Esophagus (tissue), 2 donors: Measurements from ENCODE around the gene TPPP3. TPM values are rescaled to one million over a fixed set of nuclear protein-coding genes. Genes with fewer than 3 reads are reported as not detected.

ENCODE experiments used
- H3K27ac ChIP-seq, 2 donors: one replicate each; pipeline ENCODE4 v1.5.1; 2013; ENCODE audit warnings: low read depth in 2 of 2, mild to moderate bottlenecking in 2 of 2, inconsistent platforms in 1 of 2, low read length in 1 of 2, moderate library complexity in 1 of 2
- H3K27me3 ChIP-seq, 2 donors: one replicate each; pipeline ENCODE4 v1.6.1; 2013; ENCODE audit warnings: low read length in 2 of 2, control low read depth in 1 of 2, mild to moderate bottlenecking in 1 of 2; ENCODE audit not compliant: insufficient read depth in 2 of 2, control insufficient read depth in 1 of 2
- H3K36me3 ChIP-seq, 2 donors: one replicate each; pipeline ENCODE4 v1.6.1; 2013; ENCODE audit warnings: low read length in 1 of 2; ENCODE audit not compliant: control insufficient read depth in 2 of 2, insufficient read depth in 2 of 2
- H3K4me1 ChIP-seq, 2 donors: one replicate each; pipeline ENCODE4 v1.6.1; 2013; ENCODE audit warnings: low read length in 1 of 2; ENCODE audit not compliant: control insufficient read depth in 2 of 2, insufficient read depth in 2 of 2
- H3K4me3 ChIP-seq, 2 donors: one replicate each; pipeline ENCODE4 v1.5.1; 2013; ENCODE audit warnings: low read length in 2 of 2, mild to moderate bottlenecking in 2 of 2, low read depth in 1 of 2, moderate library complexity in 1 of 2
- H3K9me3 ChIP-seq, 2 donors: one replicate each; pipeline ENCODE4 v1.6.1; 2013; ENCODE audit warnings: mild to moderate bottlenecking in 2 of 2, low read depth in 1 of 2, low read length in 1 of 2, moderate library complexity in 1 of 2; ENCODE audit not compliant: control insufficient read depth in 2 of 2, insufficient read depth in 1 of 2
- WGBS, 2 donors: extraction: QIAGEN DNeasy Blood & Tissue Kit; methylation state at CpG; one replicate each; pipeline ENCODE4 v1.1.7; 2013; 5-methylcytosine and 5-hydroxymethylcytosine counted together
- polyA plus RNA-seq, 2 donors: library from polyadenylated mRNA; stranded (reverse); fragments of 200-250 nt; gene quantifications; one replicate each; pipeline ENCODE4 v1.2.3, GENCODE V29; 2013
- donor health status: healthy with polysubstance abuse.
- donor health status: Bipolar disorder and iron deficiency.

The TPPP3 gene
- polyA plus RNA-seq, 2 donors = 15.2 to 39.0 TPM

DNA sequence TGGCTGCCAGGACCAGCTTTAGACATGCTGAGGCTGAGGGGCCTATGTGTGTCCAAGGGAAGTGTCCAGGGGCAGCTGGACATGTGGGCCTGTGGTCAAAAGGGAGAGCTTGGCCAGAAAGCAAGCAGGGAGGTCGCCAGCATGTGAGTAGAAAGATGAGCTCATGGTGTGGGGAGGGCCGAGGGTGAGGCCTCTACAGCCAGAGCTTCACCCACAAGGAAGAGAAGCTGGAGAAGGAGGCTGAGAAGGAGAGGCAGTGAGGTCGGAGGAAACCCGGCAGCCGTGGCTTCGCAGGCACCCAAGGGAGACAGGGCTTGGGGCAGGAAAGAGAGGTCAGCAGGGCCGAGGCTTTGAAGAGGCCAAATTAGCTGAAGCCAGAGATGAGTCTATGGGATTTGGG, 33.7 kb upstream of the TPPP3 start:
- H3K4me3 ChIP-seq = no peak overlapping the region
- no peaks in the 10 kb centered on the region for H3K36me3 ChIP-seq
- no peaks in the 10 kb centered on the region for H3K27me3 ChIP-seq
- H3K9me3 ChIP-seq = no peaks in the 10 kb centered on the region
- no peak overlapping the region for H3K27ac ChIP-seq
- WGBS, 2 donors = 66 to 74% methylated on average over 7 of the region's 7 CpGs
- peaks cover 6 to 15% of the 10 kb centered on the region in 2 donors for H3K4me1 ChIP-seq

DNA sequence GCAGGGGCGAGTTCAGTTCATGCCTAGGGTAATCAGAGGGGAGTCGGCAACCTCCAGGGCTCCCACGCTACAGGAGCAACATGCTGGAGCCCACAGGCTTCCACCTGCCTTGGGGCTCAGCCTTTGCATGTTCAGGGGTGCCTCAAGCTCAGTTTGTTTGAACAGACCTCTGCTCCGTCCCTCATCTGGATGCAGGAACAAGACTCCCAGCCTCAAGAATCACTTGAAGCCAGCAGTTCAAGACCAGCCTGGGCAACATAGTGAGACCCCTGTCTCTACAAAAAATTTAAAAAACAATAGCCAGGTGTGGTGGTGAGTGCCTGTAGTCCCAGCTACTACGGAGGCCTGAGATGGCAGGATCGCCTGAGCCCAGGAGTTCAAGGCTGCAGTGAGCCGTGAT, 32.7 kb upstream of the TPPP3 start:
- peaks cover 6 to 11% of the 10 kb centered on the region in 2 donors for H3K4me1 ChIP-seq
- H3K4me3 ChIP-seq = no peak overlapping the region
- H3K27ac ChIP-seq = no peak overlapping the region
- H3K27me3 ChIP-seq = no peaks in the 10 kb centered on the region
- H3K9me3 ChIP-seq = no peaks in the 10 kb centered on the region
- no peaks in the 10 kb centered on the region for H3K36me3 ChIP-seq
- 76 to 87% methylated on average over 7 of the region's 7 CpGs for WGBS, 2 donors

DNA sequence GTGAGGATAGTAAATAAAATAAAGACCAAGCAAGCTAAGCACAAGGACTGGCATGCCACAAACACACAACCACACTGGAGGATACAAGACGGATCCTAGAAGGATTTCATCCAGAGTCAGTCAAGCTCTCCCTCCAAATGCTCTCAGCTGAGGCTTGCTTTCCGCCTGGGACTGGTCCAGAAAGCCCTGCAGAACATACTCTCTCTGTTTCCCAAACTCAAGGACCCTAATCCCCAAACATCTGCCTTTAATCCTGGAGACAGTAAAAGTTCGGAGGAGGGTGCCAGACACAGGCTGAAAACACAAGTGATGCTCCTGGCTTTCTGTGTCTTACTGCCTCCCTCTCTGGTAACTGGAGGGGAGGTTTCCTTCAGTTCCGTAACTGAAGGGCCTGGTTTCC, 32.3 kb upstream of the TPPP3 start:
- Histone ChIP-seq H3K36me3 (no peaks in the 10 kb centered on the region), H3K9me3 (no peaks in the 10 kb centered on the region), H3K4me3 (no peak overlapping the region), H3K27ac (no peak overlapping the region), H3K27me3 (no peaks in the 10 kb centered on the region), H3K4me1 (peaks cover 6 to 11% of the 10 kb centered on the region in 2 donors)
- WGBS, 2 donors = 65 to 66% methylated on average over 4 of the region's 4 CpGs

DNA sequence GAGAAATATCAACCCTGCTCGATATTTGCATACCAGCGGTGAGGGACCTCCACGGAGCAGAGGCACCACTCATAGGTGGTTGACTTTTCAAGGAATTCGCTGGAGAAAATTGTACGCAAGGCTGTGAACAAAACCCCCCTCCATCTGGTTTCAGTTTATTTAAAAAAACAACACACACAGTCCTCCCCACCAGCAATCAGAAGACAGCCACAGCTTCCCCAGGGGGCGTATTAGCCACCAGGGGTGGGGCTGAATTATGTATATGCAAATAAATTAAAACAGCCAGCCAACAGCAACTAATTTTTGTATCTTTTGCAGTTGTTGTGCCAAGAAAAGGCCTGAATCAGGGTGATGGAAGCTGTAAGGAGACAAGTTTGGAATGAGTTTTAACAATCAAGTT, 31.8 kb upstream of the TPPP3 start:
- no peaks in the 10 kb centered on the region for H3K36me3 ChIP-seq
- no peaks in the 10 kb centered on the region for H3K9me3 ChIP-seq
- H3K4me3 ChIP-seq = no peak overlapping the region
- WGBS, 2 donors = 57 to 58% methylated on average over 6 of the region's 6 CpGs
- H3K4me1 ChIP-seq = peaks cover 5 to 11% of the 10 kb centered on the region in 2 donors
- H3K27me3 ChIP-seq = no peaks in the 10 kb centered on the region
- no peak overlapping the region for H3K27ac ChIP-seq

DNA sequence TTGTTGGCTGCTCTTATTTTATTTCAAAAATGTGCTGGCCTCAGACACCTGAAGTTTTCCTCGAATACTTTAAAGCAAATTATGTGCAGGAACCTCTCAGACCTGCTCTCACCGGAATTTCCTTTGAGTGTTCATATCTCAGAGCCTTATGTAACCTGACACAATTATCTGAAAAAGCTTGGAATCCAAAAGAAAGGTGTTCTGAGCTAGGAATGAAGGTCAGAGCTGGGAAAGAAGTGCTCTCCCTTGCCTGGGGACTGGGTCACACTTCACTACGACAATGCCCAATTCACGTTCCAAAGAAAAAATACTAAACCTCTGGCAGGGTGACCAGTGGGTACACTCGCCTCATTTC, 30.9 kb upstream of the TPPP3 start:
- H3K4me3 ChIP-seq = no peak overlapping the region
- H3K27ac ChIP-seq = no peak overlapping the region
- no peaks in the 10 kb centered on the region for H3K9me3 ChIP-seq
- WGBS, 2 donors = 47 to 72% methylated on average over 5 of the region's 5 CpGs
- peaks cover 0 to 11% of the 10 kb centered on the region in 2 donors for H3K4me1 ChIP-seq
- no peaks in the 10 kb centered on the region for H3K27me3 ChIP-seq
- H3K36me3 ChIP-seq = no peaks in the 10 kb centered on the region

DNA sequence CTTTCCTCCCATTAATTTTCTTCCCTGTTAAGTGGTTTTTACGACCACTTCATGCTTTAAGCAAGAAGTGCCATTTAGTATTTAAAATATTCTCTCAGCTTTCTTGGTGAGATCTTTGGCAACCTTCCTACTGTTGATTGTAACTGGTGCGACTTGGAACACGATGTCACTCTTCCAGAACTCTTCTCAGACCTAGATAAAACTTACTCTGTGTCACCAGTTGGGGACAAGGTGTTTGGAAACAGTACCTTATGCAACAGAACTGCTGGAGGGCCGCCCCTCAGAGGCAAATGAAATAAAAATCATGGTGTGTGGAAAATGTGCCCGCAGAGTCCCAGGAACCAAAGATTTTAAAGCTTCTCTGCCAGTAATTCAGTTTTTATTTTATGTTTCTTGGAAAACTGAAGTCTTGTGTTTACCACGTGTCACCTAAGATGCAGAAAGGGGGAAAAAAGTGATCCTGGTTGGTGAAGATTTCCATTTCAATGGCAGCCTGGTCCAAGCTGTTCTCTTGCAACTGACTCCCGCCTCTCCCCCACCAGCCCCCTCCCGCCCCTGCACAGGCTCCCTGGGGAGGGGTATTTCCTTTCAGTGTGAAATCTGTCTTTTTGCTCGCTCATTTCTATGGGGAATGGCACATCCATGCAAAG, 30.4 kb upstream of the TPPP3 start:
- H3K27ac ChIP-seq = no peak overlapping the region
- peaks cover 0 to 6% of the 10 kb centered on the region in 2 donors for H3K4me1 ChIP-seq
- H3K9me3 ChIP-seq = no peaks in the 10 kb centered on the region
- no peak overlapping the region for H3K4me3 ChIP-seq
- 54 to 63% methylated on average over 9 of the region's 9 CpGs for WGBS, 2 donors
- no peaks in the 10 kb centered on the region for H3K36me3 ChIP-seq
- H3K27me3 ChIP-seq = no peaks in the 10 kb centered on the region

DNA sequence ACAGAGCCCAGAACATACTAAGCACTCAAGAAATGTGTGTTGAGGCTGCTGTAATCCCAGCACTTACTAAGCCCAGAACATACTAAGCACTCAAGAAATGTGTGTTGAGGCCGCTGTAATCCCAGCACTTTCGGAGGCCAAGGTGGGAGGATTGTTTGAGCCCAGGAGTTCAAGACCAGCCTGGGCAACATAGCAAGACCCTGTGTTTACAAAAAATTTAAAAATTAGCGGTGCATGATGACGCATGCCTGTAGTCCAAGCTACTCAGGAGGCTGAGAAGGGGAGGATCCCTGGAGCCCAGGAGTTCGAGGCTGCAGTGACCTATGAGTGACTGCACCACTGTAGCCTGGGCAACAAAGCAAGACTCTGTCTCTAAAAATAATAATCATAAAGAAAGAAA, 29.7 kb upstream of the TPPP3 start:
- whole genome bisulfite sequencing, 2 donors = 86 to 89% methylated on average over 5 of the region's 5 CpGs
- Histone ChIP-seq H3K4me1 (no peaks in the 10 kb centered on the region), H3K4me3 (no peak overlapping the region), H3K27ac (no peak overlapping the region), H3K27me3 (no peaks in the 10 kb centered on the region), H3K36me3 (no peaks in the 10 kb centered on the region), H3K9me3 (no peaks in the 10 kb centered on the region)

DNA sequence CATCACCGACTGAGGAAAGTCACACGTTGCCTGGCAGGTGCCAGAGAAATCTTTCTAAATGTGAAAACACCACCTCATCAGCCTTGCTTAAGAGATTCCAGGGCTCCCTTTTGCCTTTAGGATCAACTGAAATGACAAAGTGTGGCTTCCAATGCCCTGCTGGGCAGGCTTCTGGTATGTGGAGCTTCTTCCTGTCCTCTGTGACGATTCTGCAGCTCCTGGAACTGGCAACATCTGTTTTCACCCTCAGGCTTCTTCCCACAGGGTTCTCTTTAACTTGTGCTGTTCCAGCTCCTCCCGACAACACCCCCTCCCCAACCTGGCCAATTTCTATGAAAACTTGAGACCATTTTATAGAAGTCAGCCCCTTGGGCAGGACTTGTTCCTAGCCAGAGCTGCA, 27.7 kb upstream of the TPPP3 start:
- 73 to 76% methylated on average over 4 of the region's 4 CpGs for WGBS, 2 donors
- H3K27ac ChIP-seq = no peak overlapping the region

DNA sequence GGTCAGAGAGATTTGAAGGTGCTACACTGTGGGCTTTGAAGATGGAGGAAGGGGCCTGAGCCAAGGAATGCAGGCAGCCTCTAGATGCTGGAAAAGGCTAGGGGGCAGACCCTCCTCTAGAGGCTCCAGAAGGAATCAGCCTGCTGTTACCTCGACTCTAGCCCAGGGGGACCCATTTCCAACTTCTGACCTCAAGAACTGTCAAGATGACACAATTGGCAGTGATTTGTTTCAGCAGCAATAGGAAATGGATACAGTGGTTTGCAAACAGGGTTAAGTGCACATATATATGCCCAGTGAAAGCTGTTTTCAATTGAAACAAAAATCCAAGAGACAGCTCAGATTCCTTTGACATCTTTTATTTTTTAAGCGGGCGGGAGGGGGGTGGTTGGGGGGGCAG, 26.6 kb upstream of the TPPP3 start:
- Histone ChIP-seq H3K4me1 (peaks cover 0 to 3% of the 10 kb centered on the region in 2 donors), H3K27ac (no peak overlapping the region), H3K4me3 (no peak overlapping the region), H3K9me3 (no peaks in the 10 kb centered on the region), H3K36me3 (no peaks in the 10 kb centered on the region), H3K27me3 (no peaks in the 10 kb centered on the region)
- WGBS, 2 donors = 72 to 80% methylated on average over 3 of the region's 3 CpGs

More for the DNA sequence above, 27.7 kb upstream of the TPPP3 start:
- H3K4me3 ChIP-seq = no peak overlapping the region
- no peaks in the 10 kb centered on the region for H3K36me3 ChIP-seq
- H3K27me3 ChIP-seq = no peaks in the 10 kb centered on the region
- peaks cover 0 to 3% of the 10 kb centered on the region in 2 donors for H3K4me1 ChIP-seq
- no peaks in the 10 kb centered on the region for H3K9me3 ChIP-seq

DNA sequence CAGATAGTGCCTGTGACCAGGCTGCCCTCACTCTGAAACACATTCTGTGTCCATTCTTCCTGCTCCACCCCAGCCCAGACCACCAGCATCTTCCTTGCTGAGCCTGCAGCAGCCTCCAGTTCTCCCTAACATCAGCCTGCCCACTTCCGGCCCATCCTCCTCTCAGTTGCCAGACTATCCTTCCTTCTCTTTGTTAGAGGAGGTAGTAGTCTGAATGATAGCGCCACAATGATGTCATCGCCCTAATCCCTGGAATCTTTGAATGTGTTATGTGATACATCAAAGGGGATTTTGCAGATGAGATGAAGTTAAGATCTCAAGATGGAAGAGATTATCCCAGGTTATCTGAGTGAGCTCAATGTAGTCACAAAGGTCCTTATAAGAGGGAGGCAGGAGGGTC, 26.2 kb upstream of the TPPP3 start:
- Histone ChIP-seq H3K4me3 (no peak overlapping the region), H3K27me3 (no peaks in the 10 kb centered on the region), H3K4me1 (peaks cover 0 to 3% of the 10 kb centered on the region in 2 donors), H3K27ac (no peak overlapping the region), H3K9me3 (no peaks in the 10 kb centered on the region), H3K36me3 (no peaks in the 10 kb centered on the region)
- 84 to 89% methylated on average over 3 of the region's 3 CpGs for WGBS, 2 donors
